Lower lobe of right lung (tissue), 2 donors: Measurements from ENCODE around the gene PBX1. TPM values are rescaled to one million over a fixed set of nuclear protein-coding genes. Genes with fewer than 3 reads are reported as not detected.

Experiments used
- ATAC-seq, 2 donors: fragments of 200-7000 bp; cut with Tn5 transposase; one replicate each; pipeline ENCODE4 v1.9.1; 2020 to 2022; ENCODE audit warnings: mild to moderate bottlenecking in 2 of 2, moderate library complexity in 2 of 2
- DNase-seq: peaks from one replicate; pipeline ENCODE4 v3.0.0-alpha.2; 2020
- H3K27ac ChIP-seq: fragments of 200-600 bp; one replicate; pipeline ENCODE4 v1.8.0; 2022
- H3K27me3 ChIP-seq: fragments of 200-600 bp; one replicate; pipeline ENCODE4 v1.8.0; 2022; ENCODE audit warnings: low read depth
- H3K36me3 ChIP-seq: fragments of 200-600 bp; one replicate; pipeline ENCODE4 v1.8.0; 2022; ENCODE audit warnings: mild to moderate bottlenecking
- H3K4me1 ChIP-seq: fragments of 200-600 bp; one replicate; pipeline ENCODE4 v1.8.0; 2022
- H3K4me3 ChIP-seq: fragments of 200-600 bp; one replicate; pipeline ENCODE4 v1.8.0; 2022; ENCODE audit warnings: mild to moderate bottlenecking
- H3K9me3 ChIP-seq: fragments of 200-600 bp; one replicate; pipeline ENCODE4 v1.8.0; 2022
- CTCF ChIP-seq: fragments of 200-600 bp; IDR thresholded peaks from one replicate; pipeline ENCODE4 v1.8.0; 2022; ENCODE audit warnings: antibody characterized with exemption, mild to moderate bottlenecking
- intact Hi-C: fragments of 100-400 bp; cut with DNase I; formaldehyde crosslinking; loops from one replicate; pipeline ENCODE4 v1.11.0; 2022
- total RNA-seq: library from RNA; stranded (reverse); fragmentation: NEBNext Ultra II Directional; extraction: Animal tissue kit (Norgen Biotek cat#: 25700); gene quantifications from one replicate; pipeline ENCODE4 v1.2.1, GENCODE V29; 2021
- donor health status: DM: no; HTN: yes; CAD: no; lungs with severe emphysema.

Gene PBX1
- total RNA-seq, 1 donor from 2014 or later: 58.1 TPM

- Histone ChIP-seq H3K27me3 (no peaks in the 10 kb centered on the region), H3K9me3 (no peaks in the 10 kb centered on the region), H3K4me3 (no peak overlapping the region), H3K4me1 (peaks cover 46% of the 10 kb centered on the region), H3K27ac (no peak overlapping the region), H3K36me3 (no peaks in the 10 kb centered on the region)
- intact Hi-C loops: no loop called here
- no peak for ATAC-seq
- no peak for TF ChIP-seq CTCF
- DNase-seq: no peak
Measured at GRCh38 chr1:164784960-164785359, 226.0 kb downstream of the PBX1 start.

GRCh38 chr1:164785841-164786534 is 227.0 kb downstream of the PBX1 start:
- no peaks in the 10 kb centered on the region for H3K36me3 ChIP-seq
- no peaks in the 10 kb centered on the region for H3K9me3 ChIP-seq
- no peak for TF ChIP-seq CTCF
- DNase-seq (no peak), ATAC-seq (peak; percentile 8 to 35)
- H3K4me1 ChIP-seq: peaks cover 38% of the 10 kb centered on the region
- peak overlapping the region; percentile 49 for H3K27ac ChIP-seq
- H3K27me3 ChIP-seq: no peaks in the 10 kb centered on the region
- H3K4me3 ChIP-seq: no peak overlapping the region
- intact Hi-C loops: no loop called here

- H3K4me1 ChIP-seq: peaks cover 27% of the 10 kb centered on the region
- H3K4me3 ChIP-seq: no peak overlapping the region
- DNase-seq (peak; percentile 77), ATAC-seq (peak; percentile 93)
- H3K36me3 ChIP-seq: no peaks in the 10 kb centered on the region
- TF ChIP-seq CTCF: peak; percentile 90
- H3K9me3 ChIP-seq: no peaks in the 10 kb centered on the region
- H3K27me3 ChIP-seq: no peaks in the 10 kb centered on the region
- intact Hi-C loops: no loop called here
- no peak overlapping the region for H3K27ac ChIP-seq
Measured at GRCh38 chr1:164786980-164787833, 228.2 kb downstream of the PBX1 start.

- Histone ChIP-seq H3K4me1 (peaks cover 27% of the 10 kb centered on the region), H3K4me3 (no peak overlapping the region), H3K36me3 (peaks cover 4% of the 10 kb centered on the region), H3K27me3 (no peaks in the 10 kb centered on the region), H3K27ac (no peak overlapping the region), H3K9me3 (no peaks in the 10 kb centered on the region)
- no peak for ATAC-seq
- no peak for TF ChIP-seq CTCF
- intact Hi-C loops: no loop called here
- no peak for DNase-seq
Measured at GRCh38 chr1:164787834-164788231, 228.8 kb downstream of the PBX1 start.

- Histone ChIP-seq H3K27ac (no peak overlapping the region), H3K4me3 (no peak overlapping the region), H3K36me3 (peaks cover 11% of the 10 kb centered on the region), H3K9me3 (no peaks in the 10 kb centered on the region), H3K27me3 (no peaks in the 10 kb centered on the region), H3K4me1 (peaks cover 25% of the 10 kb centered on the region)
- no peak for TF ChIP-seq CTCF
- DNase-seq (no peak), ATAC-seq (no peak)
- intact Hi-C loops: no loop called here
Measured at GRCh38 chr1:164790081-164790480, 231.1 kb downstream of the PBX1 start.
